ENCODE data around the gene TAS2R9.

DNA sequence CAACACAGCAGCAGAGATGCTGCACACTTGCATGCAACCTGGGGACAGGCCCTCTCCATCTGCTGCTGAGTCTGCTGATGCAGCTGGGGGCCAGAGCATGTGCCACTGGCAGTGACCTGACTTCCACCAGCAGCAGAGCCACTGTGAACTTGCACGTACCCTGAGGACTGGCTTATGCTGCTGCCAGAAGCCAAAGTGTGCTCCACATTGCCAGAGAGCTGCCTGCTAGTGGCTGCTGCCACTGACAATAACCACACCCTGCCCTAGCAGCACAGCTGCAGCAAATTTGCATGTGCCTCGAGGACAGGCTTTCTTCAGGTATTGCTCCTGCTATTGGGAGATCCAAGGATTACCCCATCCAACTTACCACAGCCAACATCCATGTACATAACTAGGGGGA, 43.8 kb upstream of the TAS2R9 start:
- TF ChIP-seq, protein P1, sequence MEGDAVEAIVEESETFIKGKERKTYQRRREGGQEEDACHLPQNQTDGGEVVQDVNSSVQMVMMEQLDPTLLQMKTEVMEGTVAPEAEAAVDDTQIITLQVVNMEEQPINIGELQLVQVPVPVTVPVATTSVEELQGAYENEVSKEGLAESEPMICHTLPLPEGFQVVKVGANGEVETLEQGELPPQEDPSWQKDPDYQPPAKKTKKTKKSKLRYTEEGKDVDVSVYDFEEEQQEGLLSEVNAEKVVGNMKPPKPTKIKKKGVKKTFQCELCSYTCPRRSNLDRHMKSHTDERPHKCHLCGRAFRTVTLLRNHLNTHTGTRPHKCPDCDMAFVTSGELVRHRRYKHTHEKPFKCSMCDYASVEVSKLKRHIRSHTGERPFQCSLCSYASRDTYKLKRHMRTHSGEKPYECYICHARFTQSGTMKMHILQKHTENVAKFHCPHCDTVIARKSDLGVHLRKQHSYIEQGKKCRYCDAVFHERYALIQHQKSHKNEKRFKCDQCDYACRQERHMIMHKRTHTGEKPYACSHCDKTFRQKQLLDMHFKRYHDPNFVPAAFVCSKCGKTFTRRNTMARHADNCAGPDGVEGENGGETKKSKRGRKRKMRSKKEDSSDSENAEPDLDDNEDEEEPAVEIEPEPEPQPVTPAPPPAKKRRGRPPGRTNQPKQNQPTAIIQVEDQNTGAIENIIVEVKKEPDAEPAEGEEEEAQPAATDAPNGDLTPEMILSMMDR (conservative IDR thresholded peaks at IDR 0.05; ENCODE audit: low read length): no peak
- TF ChIP-seq EZH2phosphoT487 (IDR thresholded peaks at IDR 0.05; ENCODE audit: borderline replicate concordance): no peak

Data from Loucy (cell line).